ENCODE data around the gene COG5.

Gene COG5

DNA sequence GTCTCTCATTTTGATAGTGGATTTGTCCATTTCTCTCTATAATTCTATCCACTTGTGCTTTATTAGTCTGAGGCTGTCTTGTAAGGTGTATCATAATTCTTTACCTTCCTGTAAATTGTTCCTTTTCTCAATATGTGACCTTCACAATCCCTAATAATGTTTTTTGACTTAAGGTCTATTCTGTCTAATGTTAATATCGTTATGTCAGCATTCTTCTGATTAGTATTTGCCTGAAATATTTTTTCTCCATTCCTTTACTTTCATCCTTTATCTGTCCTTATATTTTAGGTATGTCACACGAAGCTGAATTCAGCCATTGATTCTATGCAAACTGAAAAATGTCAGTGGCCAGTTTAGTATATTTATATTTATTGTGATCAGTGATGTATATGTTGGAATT, 295.1 kb downstream of the COG5 start:
- TF ChIP-seq, protein P1, sequence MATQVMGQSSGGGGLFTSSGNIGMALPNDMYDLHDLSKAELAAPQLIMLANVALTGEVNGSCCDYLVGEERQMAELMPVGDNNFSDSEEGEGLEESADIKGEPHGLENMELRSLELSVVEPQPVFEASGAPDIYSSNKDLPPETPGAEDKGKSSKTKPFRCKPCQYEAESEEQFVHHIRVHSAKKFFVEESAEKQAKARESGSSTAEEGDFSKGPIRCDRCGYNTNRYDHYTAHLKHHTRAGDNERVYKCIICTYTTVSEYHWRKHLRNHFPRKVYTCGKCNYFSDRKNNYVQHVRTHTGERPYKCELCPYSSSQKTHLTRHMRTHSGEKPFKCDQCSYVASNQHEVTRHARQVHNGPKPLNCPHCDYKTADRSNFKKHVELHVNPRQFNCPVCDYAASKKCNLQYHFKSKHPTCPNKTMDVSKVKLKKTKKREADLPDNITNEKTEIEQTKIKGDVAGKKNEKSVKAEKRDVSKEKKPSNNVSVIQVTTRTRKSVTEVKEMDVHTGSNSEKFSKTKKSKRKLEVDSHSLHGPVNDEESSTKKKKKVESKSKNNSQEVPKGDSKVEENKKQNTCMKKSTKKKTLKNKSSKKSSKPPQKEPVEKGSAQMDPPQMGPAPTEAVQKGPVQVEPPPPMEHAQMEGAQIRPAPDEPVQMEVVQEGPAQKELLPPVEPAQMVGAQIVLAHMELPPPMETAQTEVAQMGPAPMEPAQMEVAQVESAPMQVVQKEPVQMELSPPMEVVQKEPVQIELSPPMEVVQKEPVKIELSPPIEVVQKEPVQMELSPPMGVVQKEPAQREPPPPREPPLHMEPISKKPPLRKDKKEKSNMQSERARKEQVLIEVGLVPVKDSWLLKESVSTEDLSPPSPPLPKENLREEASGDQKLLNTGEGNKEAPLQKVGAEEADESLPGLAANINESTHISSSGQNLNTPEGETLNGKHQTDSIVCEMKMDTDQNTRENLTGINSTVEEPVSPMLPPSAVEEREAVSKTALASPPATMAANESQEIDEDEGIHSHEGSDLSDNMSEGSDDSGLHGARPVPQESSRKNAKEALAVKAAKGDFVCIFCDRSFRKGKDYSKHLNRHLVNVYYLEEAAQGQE (IDR thresholded peaks at IDR 0.05; ENCODE audit: insufficient replicate concordance, low read depth) = no peak
- TF ChIP-seq SPI1 (IDR thresholded peaks at IDR 0.05; ENCODE audit: borderline replicate concordance, low read depth) = no peak
- Histone ChIP-seq H3K4me3 (replicated peaks; ENCODE audit: insufficient read depth, low read length) (no peak overlapping the region), H3K27ac (replicated peaks) (no peak overlapping the region), H3K27me3 (ENCODE audit: insufficient read depth, poor library complexity, severe bottlenecking) (no peaks in the 10 kb centered on the region)
- no peak for DNase-seq (ENCODE audit: low read depth in 1 of 2, low spot score in 1 of 2)

- TF ChIP-seq POLR2AphosphoS5 (IDR thresholded peaks at IDR 0.05; ENCODE audit: low read depth) (no peak), CTCF (IDR thresholded peaks at IDR 0.05; ENCODE audit: insufficient read depth, low read length) (no peak), GABPA (IDR thresholded peaks at IDR 0.05; ENCODE audit: low read depth) (no peak)
- no peak overlapping the region for H3K27ac ChIP-seq (replicated peaks)
- no peak for DNase-seq (ENCODE audit: low read depth in 1 of 2, low spot score in 1 of 2)
- H3K27me3 ChIP-seq (ENCODE audit: insufficient read depth, poor library complexity, severe bottlenecking) = no peaks in the 10 kb centered on the region
- no peak overlapping the region for H3K4me3 ChIP-seq (replicated peaks; ENCODE audit: insufficient read depth, low read length)
Measured at GRCh38 chr7:107267138-107267537, 296.6 kb downstream of the COG5 start.

DNA sequence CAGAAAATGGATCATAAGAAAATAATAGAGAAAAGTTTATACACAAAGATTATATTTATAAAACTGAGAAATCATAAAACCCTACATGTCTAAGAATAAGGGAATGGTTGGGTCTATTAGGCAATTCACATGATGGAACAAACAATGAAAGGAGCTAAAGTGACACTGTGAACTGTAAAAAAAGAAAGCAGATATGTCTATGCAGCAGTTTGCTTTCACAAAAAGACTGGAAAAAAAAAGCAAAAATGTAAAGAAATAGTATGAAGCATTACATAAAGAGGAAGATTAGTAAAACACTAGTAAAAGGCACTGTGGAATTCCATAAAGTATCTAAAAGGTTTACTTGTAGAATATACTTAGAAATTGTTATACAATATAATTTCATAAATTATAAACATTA, 299.0 kb downstream of the COG5 start:
- H3K27me3 ChIP-seq (ENCODE audit: insufficient read depth, poor library complexity, severe bottlenecking) = no peaks in the 10 kb centered on the region
- TF ChIP-seq SPI1 (IDR thresholded peaks at IDR 0.05; ENCODE audit: borderline replicate concordance, low read depth) = no peak
- no peak for TF ChIP-seq POLR2AphosphoS5 (IDR thresholded peaks at IDR 0.05; ENCODE audit: low read depth)
- no peak for TF ChIP-seq GABPA (IDR thresholded peaks at IDR 0.05; ENCODE audit: low read depth)
- TF ChIP-seq CTCF (IDR thresholded peaks at IDR 0.05; ENCODE audit: insufficient read depth, low read length) = no peak
- TF ChIP-seq, protein P1 (IDR thresholded peaks at IDR 0.05; ENCODE audit: insufficient replicate concordance, low read depth) = no peak
- no peak overlapping the region for H3K27ac ChIP-seq (replicated peaks)
- no peak overlapping the region for H3K4me3 ChIP-seq (replicated peaks; ENCODE audit: insufficient read depth, low read length)
- no peak for DNase-seq (ENCODE audit: low read depth in 1 of 2, low spot score in 1 of 2)

DNA sequence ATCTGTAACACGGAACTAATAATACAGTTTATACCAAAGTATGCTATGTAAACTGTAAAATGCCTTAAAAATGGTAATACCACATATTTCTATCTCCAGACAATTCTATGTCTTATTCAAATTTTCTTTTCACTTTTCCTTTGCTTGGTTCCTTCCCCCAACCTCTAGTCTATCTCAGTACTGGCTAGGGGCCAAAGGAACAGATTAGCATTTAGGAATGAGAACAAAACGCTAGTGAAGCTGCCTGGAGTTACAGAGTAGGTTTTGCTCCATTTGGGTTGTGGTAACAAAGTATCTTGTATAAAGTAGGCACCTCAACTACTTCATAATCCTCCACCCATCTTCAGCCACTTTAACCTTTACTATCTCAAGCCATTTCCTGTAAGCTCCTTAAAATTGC, 300.9 kb downstream of the COG5 start:
- TF ChIP-seq POLR2AphosphoS5 (IDR thresholded peaks at IDR 0.05; ENCODE audit: low read depth) (no peak), CTCF (IDR thresholded peaks at IDR 0.05; ENCODE audit: insufficient read depth, low read length) (no peak), SPI1 (IDR thresholded peaks at IDR 0.05; ENCODE audit: borderline replicate concordance, low read depth) (no peak), GABPA (IDR thresholded peaks at IDR 0.05; ENCODE audit: low read depth) (no peak)
- TF ChIP-seq, protein P1 (IDR thresholded peaks at IDR 0.05; ENCODE audit: insufficient replicate concordance, low read depth) = no peak
- Histone ChIP-seq H3K27me3 (ENCODE audit: insufficient read depth, poor library complexity, severe bottlenecking) (no peaks in the 10 kb centered on the region), H3K4me3 (replicated peaks; ENCODE audit: insufficient read depth, low read length) (no peak overlapping the region), H3K27ac (replicated peaks) (no peak overlapping the region)
- DNase-seq (ENCODE audit: low read depth in 1 of 2, low spot score in 1 of 2) = no peak
